Panc1 (cell line): ENCODE measurements around the gene TUBA1A.

Experiments used
- POLR2AphosphoS5 ChIP-seq: IDR thresholded peaks from 2 replicates; pipeline ENCODE4 v1.6.1; 2012; ENCODE audit warnings: mild to moderate bottlenecking, low read depth, low read length, moderate library complexity
- TF ChIP-seq, protein P1 (sequence below): fragments of 450-650 bp; IDR thresholded peaks from 2 replicates; pipeline ENCODE4 v1.5.1; 2017; ENCODE audit warnings: mild to moderate bottlenecking

- no peak for TF ChIP-seq POLR2AphosphoS5
- TF ChIP-seq, protein P1, sequence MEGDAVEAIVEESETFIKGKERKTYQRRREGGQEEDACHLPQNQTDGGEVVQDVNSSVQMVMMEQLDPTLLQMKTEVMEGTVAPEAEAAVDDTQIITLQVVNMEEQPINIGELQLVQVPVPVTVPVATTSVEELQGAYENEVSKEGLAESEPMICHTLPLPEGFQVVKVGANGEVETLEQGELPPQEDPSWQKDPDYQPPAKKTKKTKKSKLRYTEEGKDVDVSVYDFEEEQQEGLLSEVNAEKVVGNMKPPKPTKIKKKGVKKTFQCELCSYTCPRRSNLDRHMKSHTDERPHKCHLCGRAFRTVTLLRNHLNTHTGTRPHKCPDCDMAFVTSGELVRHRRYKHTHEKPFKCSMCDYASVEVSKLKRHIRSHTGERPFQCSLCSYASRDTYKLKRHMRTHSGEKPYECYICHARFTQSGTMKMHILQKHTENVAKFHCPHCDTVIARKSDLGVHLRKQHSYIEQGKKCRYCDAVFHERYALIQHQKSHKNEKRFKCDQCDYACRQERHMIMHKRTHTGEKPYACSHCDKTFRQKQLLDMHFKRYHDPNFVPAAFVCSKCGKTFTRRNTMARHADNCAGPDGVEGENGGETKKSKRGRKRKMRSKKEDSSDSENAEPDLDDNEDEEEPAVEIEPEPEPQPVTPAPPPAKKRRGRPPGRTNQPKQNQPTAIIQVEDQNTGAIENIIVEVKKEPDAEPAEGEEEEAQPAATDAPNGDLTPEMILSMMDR: no peak
Measured at GRCh38 chr12:49206389-49206788, 17.5 kb upstream of the TUBA1A start.
